Skeletal muscle tissue (tissue), 4 donors: Measurements from ENCODE around the gene GRIA3. TPM values are rescaled to one million over a fixed set of nuclear protein-coding genes. Genes with fewer than 3 reads are reported as not detected.
"Not testable (repeated sequence)": the region's sequence is repeated elsewhere in the genome, so short reads cannot be mapped to it uniquely, and the experiment has no call there.

ENCODE experiments used
- H3K27ac ChIP-seq: one replicate; pipeline ENCODE4 v1.7.0; 2013; ENCODE audit warnings: mild to moderate bottlenecking, low read depth, low read length, inconsistent platforms
- H3K27me3 ChIP-seq, 3 donors: one replicate each; pipeline ENCODE4 v1.7.0; 2013; ENCODE audit warnings: low read length in 3 of 3; ENCODE audit not compliant: control insufficient read depth in 3 of 3, insufficient read depth in 3 of 3
- H3K36me3 ChIP-seq, 3 donors: one replicate each; pipeline ENCODE4 v1.7.0; 2013; ENCODE audit warnings: low read length in 3 of 3; ENCODE audit not compliant: control insufficient read depth in 3 of 3, insufficient read depth in 3 of 3
- H3K4me1 ChIP-seq, 3 donors: one replicate each; pipeline ENCODE4 v1.7.0; 2013; ENCODE audit warnings: low read length in 3 of 3, mild to moderate bottlenecking in 3 of 3; ENCODE audit not compliant: control insufficient read depth in 3 of 3, insufficient read depth in 3 of 3
- H3K4me3 ChIP-seq, 3 donors: one replicate each; pipeline ENCODE4 v1.7.0; 2013; ENCODE audit warnings: low read length in 3 of 3
- H3K9ac ChIP-seq, 3 donors: one replicate each; pipeline ENCODE4 v1.7.0; 2013; ENCODE audit warnings: low read length in 3 of 3, mild to moderate bottlenecking in 3 of 3, moderate library complexity in 2 of 3, low read depth in 1 of 3
- H3K9me3 ChIP-seq, 3 donors: one replicate each; pipeline ENCODE4 v1.7.0; 2013; ENCODE audit warnings: low read length in 3 of 3; ENCODE audit not compliant: control insufficient read depth in 3 of 3
- total RNA-seq: library from RNA; depleted of rRNA; stranded (reverse); fragments of >200 nt; gene quantifications from one replicate; pipeline ENCODE4 v1.2.3, GENCODE V29; 2014
- donor health status: Osteomylitis.

GRIA3 gene
- total RNA-seq, 1 donor from 2014 or later = 5.2 TPM

GRCh38 chrX:123493857-123494256 is 309.8 kb downstream of the GRIA3 start:
- no peaks in the 10 kb centered on the region for H3K36me3 ChIP-seq
- no peaks in the 10 kb centered on the region for H3K27me3 ChIP-seq
- H3K27ac ChIP-seq = no peak overlapping the region
- H3K9me3 ChIP-seq = no peaks in the 10 kb centered on the region
- no peak overlapping the region for H3K4me3 ChIP-seq
- no peaks in the 10 kb centered on the region for H3K4me1 ChIP-seq
- no peak overlapping the region for H3K9ac ChIP-seq

DNA sequence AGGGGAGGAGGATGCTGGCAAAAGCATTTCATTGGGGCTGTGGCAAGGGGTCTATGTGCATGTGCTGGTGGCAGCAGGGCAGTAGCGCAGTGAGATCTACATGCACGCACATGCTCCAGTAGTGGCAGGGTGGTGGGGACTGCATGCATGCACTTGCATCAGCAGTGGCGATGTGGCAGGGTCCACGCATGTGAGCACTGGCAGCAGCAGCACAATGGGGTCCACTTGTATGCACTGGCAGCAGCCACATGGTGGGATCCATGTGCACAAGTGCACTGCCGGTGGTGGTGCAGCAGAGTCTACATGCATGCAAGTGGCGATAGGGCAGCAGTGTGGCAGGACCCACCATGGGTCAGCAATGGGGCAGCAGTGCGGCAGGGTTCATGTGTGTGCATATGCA is 315.7 kb downstream of the GRIA3 start:
- no peaks in the 10 kb centered on the region for H3K4me1 ChIP-seq
- H3K9ac ChIP-seq = no peak overlapping the region
- H3K27me3 ChIP-seq = no peaks in the 10 kb centered on the region
- no peaks in the 10 kb centered on the region for H3K36me3 ChIP-seq
- H3K9me3 ChIP-seq = no peaks in the 10 kb centered on the region
- H3K27ac ChIP-seq = no peak overlapping the region
- H3K4me3 ChIP-seq = no peak overlapping the region

DNA sequence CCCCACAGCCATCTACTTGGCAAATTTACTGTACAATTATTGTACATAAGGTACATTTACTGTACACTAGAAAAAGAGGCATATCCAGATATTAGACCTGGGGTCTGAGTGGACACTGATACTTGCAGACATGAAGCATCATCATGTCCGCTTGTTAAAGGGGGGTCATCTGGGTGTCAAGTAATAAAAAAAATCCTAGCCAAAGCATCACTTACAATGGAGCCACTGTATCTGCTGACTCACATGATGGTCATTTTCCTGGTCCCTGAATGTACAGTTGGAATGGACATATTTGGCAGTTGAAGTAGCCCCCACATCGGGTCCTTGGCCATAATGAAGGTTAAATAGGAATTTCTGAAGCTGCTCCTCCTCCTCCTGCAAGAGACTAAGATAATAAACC is 320.0 kb downstream of the GRIA3 start:
- no peaks in the 10 kb centered on the region for H3K36me3 ChIP-seq
- no peak overlapping the region for H3K4me3 ChIP-seq
- H3K4me1 ChIP-seq = no peaks in the 10 kb centered on the region
- H3K9ac ChIP-seq = no peak overlapping the region
- H3K27ac ChIP-seq = no peak overlapping the region
- peaks cover 0 to 2% (median 0%) of the 10 kb centered on the region in 3 donors for H3K9me3 ChIP-seq
- H3K27me3 ChIP-seq = no peaks in the 10 kb centered on the region

DNA sequence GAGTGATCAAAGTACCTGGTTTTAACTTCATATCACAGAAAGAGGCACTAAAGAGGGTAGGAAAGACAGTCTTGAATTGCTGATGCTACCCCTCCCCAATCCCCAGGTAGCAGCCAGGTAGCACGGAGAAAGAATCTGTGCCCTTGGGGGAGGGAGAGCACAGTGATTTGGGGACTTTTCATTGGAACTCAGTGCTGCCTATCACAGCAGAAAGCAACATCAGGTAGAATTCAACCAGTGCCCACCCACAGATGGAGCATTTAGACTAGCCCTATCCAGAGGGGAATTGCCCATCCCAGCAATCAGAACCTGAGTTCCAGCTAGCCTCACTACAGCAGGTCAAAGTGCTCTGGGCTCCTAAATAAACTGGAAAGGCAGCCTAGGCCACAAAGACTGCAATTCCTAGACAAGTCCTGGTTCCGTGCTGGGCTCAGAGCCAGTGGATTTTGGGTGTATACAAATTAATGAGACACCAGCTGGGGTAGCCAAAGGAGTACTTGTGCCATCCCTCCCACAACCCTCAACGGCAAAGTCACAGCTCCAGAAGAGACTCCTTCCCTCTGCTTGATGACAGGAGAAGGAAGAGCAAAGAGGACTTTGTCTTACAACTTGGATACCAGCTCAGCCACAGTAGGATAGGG is 320.7 kb downstream of the GRIA3 start:
- no peak overlapping the region for H3K27ac ChIP-seq
- peaks cover 0 to 2% (median 0%) of the 10 kb centered on the region in 3 donors for H3K9me3 ChIP-seq
- no peaks in the 10 kb centered on the region for H3K36me3 ChIP-seq
- H3K27me3 ChIP-seq = no peaks in the 10 kb centered on the region
- H3K4me3 ChIP-seq = no peak overlapping the region
- H3K9ac ChIP-seq = no peak overlapping the region
- no peaks in the 10 kb centered on the region for H3K4me1 ChIP-seq

DNA sequence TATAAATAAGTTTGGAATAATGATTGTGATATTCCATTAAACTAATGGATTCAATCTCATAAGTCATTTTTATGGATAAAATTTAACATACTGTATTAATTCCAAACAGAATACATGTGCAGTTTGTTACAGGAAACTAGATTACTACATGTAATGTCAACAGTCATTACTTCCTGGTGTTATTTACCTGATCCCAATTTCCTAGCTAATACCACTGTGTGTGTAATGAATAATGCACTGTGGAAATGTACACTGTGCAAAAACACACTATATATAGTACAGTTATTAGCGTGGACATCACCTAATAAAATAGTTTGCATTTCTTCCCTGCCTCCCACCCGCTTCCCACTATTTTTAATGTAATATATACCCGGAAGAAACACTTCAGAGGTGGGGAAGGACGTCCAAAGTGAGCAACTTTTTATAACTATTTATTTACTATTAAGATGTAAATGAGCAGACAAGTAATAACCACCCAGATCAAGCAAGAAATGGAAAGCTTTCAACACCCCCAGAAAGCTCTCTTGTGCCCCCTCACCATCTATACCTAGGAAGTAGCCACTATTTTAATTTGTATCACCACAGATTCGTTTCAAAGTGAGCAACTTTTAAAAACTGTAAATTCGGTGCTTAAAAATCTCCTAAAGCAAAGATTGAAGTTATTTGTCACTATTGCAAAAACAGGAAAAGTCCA is 329.7 kb downstream of the GRIA3 start:
- no peak overlapping the region for H3K27ac ChIP-seq
- no peak overlapping the region for H3K4me3 ChIP-seq
- no peaks in the 10 kb centered on the region for H3K36me3 ChIP-seq
- H3K9me3 ChIP-seq = no peaks in the 10 kb centered on the region
- H3K9ac ChIP-seq = no peak overlapping the region
- H3K4me1 ChIP-seq = no peaks in the 10 kb centered on the region
- H3K27me3 ChIP-seq = no peaks in the 10 kb centered on the region

DNA sequence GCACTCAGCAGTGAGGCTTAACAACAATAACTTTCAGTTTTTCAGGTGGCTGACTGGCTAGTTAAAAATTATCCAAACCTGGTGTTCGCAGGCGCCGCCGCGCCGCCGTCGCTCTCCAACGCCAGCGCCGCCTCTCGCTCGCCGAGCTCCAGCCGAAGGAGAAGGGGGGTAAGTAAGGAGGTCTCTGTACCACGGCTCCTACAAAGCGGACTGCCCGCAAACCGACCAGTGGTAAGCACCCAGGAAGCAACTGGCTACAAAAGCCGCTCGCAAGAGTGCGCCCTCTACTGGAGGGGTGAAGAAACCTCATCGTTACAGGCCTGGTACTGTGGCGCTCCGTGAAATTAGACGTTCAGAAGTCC is 330.2 kb downstream of the GRIA3 start:
- H3K4me1 ChIP-seq, H3K27ac ChIP-seq, H3K4me3 ChIP-seq, H3K9ac ChIP-seq, H3K36me3 ChIP-seq, H3K27me3 ChIP-seq, H3K9me3 ChIP-seq: not testable (repeated sequence)

GRCh38 chrX:123518791-123519190 is 334.7 kb downstream of the GRIA3 start:
- Histone ChIP-seq H3K4me1 (no peaks in the 10 kb centered on the region), H3K4me3 (no peak overlapping the region), H3K27me3 (no peaks in the 10 kb centered on the region), H3K36me3 (no peaks in the 10 kb centered on the region), H3K9me3 (no peaks in the 10 kb centered on the region), H3K9ac (no peak overlapping the region), H3K27ac (no peak overlapping the region)

- no peak overlapping the region for H3K27ac ChIP-seq
- no peaks in the 10 kb centered on the region for H3K36me3 ChIP-seq
- no peak overlapping the region for H3K9ac ChIP-seq
- H3K9me3 ChIP-seq = no peaks in the 10 kb centered on the region
- H3K4me3 ChIP-seq = no peak overlapping the region
- H3K27me3 ChIP-seq = no peaks in the 10 kb centered on the region
- no peaks in the 10 kb centered on the region for H3K4me1 ChIP-seq
These were observed 341.1 kb downstream of the GRIA3 start for GRCh38 chrX:123525123-123525725.

DNA sequence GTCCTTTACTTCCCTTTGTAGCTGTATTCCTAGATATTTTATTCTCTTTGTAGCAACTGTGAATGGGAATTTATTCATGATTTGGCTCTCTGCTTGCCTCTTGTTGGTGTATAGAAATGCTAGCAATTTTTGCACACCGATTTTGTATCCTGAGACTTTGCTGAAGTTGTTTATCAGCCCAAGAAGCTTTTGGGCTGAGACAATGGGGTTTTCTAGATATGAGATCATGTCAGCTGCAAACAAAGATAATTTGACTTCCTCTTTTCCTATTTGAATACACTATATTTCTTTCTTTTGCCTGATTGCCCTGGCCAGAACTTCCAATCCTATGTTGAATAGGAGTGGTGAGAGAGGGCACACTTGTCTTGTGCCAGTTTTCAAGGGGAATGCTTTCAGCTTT is 346.6 kb downstream of the GRIA3 start:
- H3K4me1 ChIP-seq, H3K27ac ChIP-seq, H3K36me3 ChIP-seq, H3K9ac ChIP-seq, H3K9me3 ChIP-seq, H3K4me3 ChIP-seq, H3K27me3 ChIP-seq: not testable (repeated sequence)
